Aorta (tissue), 5 donors: ENCODE results near the gene IWS1. TPM values are rescaled to one million over a fixed set of nuclear protein-coding genes. Genes with fewer than 3 reads are reported as not detected.
"Not testable (repeated sequence)": the region's sequence is repeated elsewhere in the genome, so short reads cannot be mapped to it uniquely, and the experiment has no call there.

ENCODE experiments used
- ATAC-seq: fragments of 200-7000 bp; cut with Tn5 transposase; one replicate; pipeline ENCODE4 v1.9.1; 2022; ENCODE audit warnings: moderate library complexity; ENCODE audit not compliant: low FRiP score
- DNase-seq, 2 donors: peaks; one replicate each; pipeline ENCODE4 v3.0.0-alpha.2; 2020
- H3K27ac ChIP-seq, 2 donors: one replicate each; pipeline ENCODE4 v1.5.1; 2013; ENCODE audit warnings: low read length in 2 of 2, mild to moderate bottlenecking in 2 of 2, moderate library complexity in 2 of 2, control low read depth in 1 of 2, inconsistent platforms in 1 of 2, low read depth in 1 of 2
- H3K27me3 ChIP-seq, 2 donors: one replicate each; pipeline ENCODE4 v1.6.1; 2013; ENCODE audit warnings: control low read depth in 1 of 2, low read length in 1 of 2, mild to moderate bottlenecking in 1 of 2, moderate library complexity in 1 of 2; ENCODE audit not compliant: insufficient read depth in 2 of 2, control insufficient read depth in 1 of 2
- H3K36me3 ChIP-seq, 2 donors: one replicate each; pipeline ENCODE4 v1.6.1; 2013; ENCODE audit warnings: control low read depth in 1 of 2, low read length in 1 of 2, mild to moderate bottlenecking in 1 of 2; ENCODE audit not compliant: insufficient read depth in 2 of 2, control insufficient read depth in 1 of 2
- H3K4me1 ChIP-seq, 2 donors: one replicate each; pipeline ENCODE4 v1.6.1; 2013; ENCODE audit warnings: low read length in 2 of 2, control low read depth in 1 of 2, mild to moderate bottlenecking in 1 of 2, moderate library complexity in 1 of 2; ENCODE audit not compliant: insufficient read depth in 2 of 2, control insufficient read depth in 1 of 2
- H3K4me3 ChIP-seq, 2 donors: one replicate each; pipeline ENCODE4 v1.5.1; 2013; ENCODE audit warnings: low read length in 2 of 2, control low read depth in 1 of 2, mild to moderate bottlenecking in 1 of 2
- H3K9me3 ChIP-seq: one replicate; pipeline ENCODE4 v1.6.1; 2013; ENCODE audit warnings: mild to moderate bottlenecking, low read length; ENCODE audit not compliant: control insufficient read depth
- WGBS, 2 donors: extraction: QIAGEN DNeasy Blood & Tissue Kit; methylation state at CpG; one replicate each; pipeline ENCODE4 v1.1.7; 2013; 5-methylcytosine and 5-hydroxymethylcytosine counted together
- intact Hi-C, 2 donors: fragments of 100-400 bp; cut with DNase I; formaldehyde crosslinking; loops; one replicate each; pipeline versions ENCODE4 v1.14.2 to v1.15.0; 2022
- polyA plus RNA-seq, 2 donors: library from polyadenylated mRNA; stranded (reverse); fragments of 200-250 nt; gene quantifications; one replicate each; pipeline ENCODE4 v1.2.3, GENCODE V29; 2013
- total RNA-seq, 2 donors: library from RNA; stranded (reverse); fragmentation: NEBNext Ultra II Directional; extraction: Animal tissue kit (Norgen Biotek cat#: 25700); gene quantifications; one replicate each; pipeline ENCODE4 v1.2.1, GENCODE V29; 2021
- donor health status: healthy with polysubstance abuse.
- donor health status: Bipolar disorder and iron deficiency.
- donor health status: DM: no; HTN: no; CAD: no.
- donor health status: DM: no; HTN: no; CAD: no.
- donor health status: DM: yes; HTN: yes; CAD: no.

The IWS1 gene
- total and polyA plus RNA-seq, 4 donors, result 14.0 to 40.2 (median 32.4) TPM

GRCh38 chr2:127537644-127538043 is 11.4 kb upstream of the IWS1 start:
- Histone ChIP-seq H3K36me3 (no peaks in the 10 kb centered on the region), H3K27me3 (no peaks in the 10 kb centered on the region), H3K27ac (no peak overlapping the region), H3K9me3 (no peaks in the 10 kb centered on the region), H3K4me3 (no peak overlapping the region), H3K4me1 (peaks cover 0 to 3% of the 10 kb centered on the region in 2 donors)
- ATAC-seq, result no peak
- WGBS, 2 donors, result 92 to 94% methylated on average over 5 of the region's 5 CpGs
- DNase-seq, result no peak
- intact Hi-C loops, result no loop called here

GRCh38 chr2:127536707-127537541 is 10.6 kb upstream of the IWS1 start:
- no peak for ATAC-seq
- no peaks in the 10 kb centered on the region for H3K27me3 ChIP-seq
- H3K9me3 ChIP-seq, result no peaks in the 10 kb centered on the region
- H3K27ac ChIP-seq, result no peak overlapping the region
- H3K4me3 ChIP-seq, result no peak overlapping the region
- no peak for DNase-seq
- intact Hi-C loops, result no loop called here
- H3K36me3 ChIP-seq, result no peaks in the 10 kb centered on the region
- 89 to 96% methylated on average over 7 of the region's 7 CpGs for WGBS, 2 donors
- peaks cover 0 to 3% of the 10 kb centered on the region in 2 donors for H3K4me1 ChIP-seq

- WGBS, 2 donors, result 76 to 84% methylated on average over 6 of the region's 6 CpGs
- Histone ChIP-seq H3K9me3 (no peaks in the 10 kb centered on the region), H3K27me3 (no peaks in the 10 kb centered on the region), H3K36me3 (no peaks in the 10 kb centered on the region), H3K4me3 (no peak overlapping the region), H3K27ac (no peak overlapping the region), H3K4me1 (no peaks in the 10 kb centered on the region)
- ATAC-seq (no peak), DNase-seq (no peak)
- intact Hi-C loops, result no loop called here
These were observed 9.6 kb upstream of the IWS1 start for GRCh38 chr2:127535918-127536317.

- ATAC-seq, result no peak
- no peaks in the 10 kb centered on the region for H3K27me3 ChIP-seq
- H3K27ac ChIP-seq, result no peak within 1 kb of the TSS
- H3K4me3 ChIP-seq, result no peak within 1 kb of the TSS
- H3K9me3 ChIP-seq, result no peaks in the 10 kb centered on the region
- H3K4me1 ChIP-seq, result no peaks in the 10 kb centered on the region
- H3K36me3 ChIP-seq, result no peaks in the 10 kb centered on the region
- 79 to 80% methylated on average over 11 of the region's 11 CpGs for WGBS, 2 donors
- intact Hi-C loops, result no loop called here
- DNase-seq, result no peak
These were observed 9.2 kb upstream of the IWS1 start, which contains the start of gene MYO7B for GRCh38 chr2:127535422-127535901. MYO7B (plus strand) TSS chr2:127535683; CDS start chr2:127559723, 24,040 bp downstream.

GRCh38 chr2:127532296-127532695 is 6.0 kb upstream of the IWS1 start:
- ATAC-seq, result no peak
- 93 to 95% methylated on average over 8 of the region's 8 CpGs for WGBS, 2 donors
- H3K4me1 ChIP-seq, result no peaks in the 10 kb centered on the region
- no peak overlapping the region for H3K4me3 ChIP-seq
- H3K36me3 ChIP-seq, result no peaks in the 10 kb centered on the region
- H3K27ac ChIP-seq, result no peak overlapping the region
- no peaks in the 10 kb centered on the region for H3K27me3 ChIP-seq
- DNase-seq, result no peak
- intact Hi-C loops, result loop anchor here in 1 of 2 donors (1.0 kb wide), 1 partner anchor 15 kb away; no protein-coding TSS in a partner anchor
- H3K9me3 ChIP-seq, result peaks cover 1% of the 10 kb centered on the region

- Histone ChIP-seq H3K27ac (no peak overlapping the region), H3K27me3 (no peaks in the 10 kb centered on the region), H3K9me3 (peaks cover 1% of the 10 kb centered on the region), H3K4me3 (no peak overlapping the region), H3K4me1 (no peaks in the 10 kb centered on the region), H3K36me3 (no peaks in the 10 kb centered on the region)
- 69 to 71% methylated on average over 4 of the region's 4 CpGs for WGBS, 2 donors
- no peak for DNase-seq
- ATAC-seq, result no peak
- intact Hi-C loops, result no loop called here
These were observed 4.9 kb upstream of the IWS1 start for GRCh38 chr2:127531221-127531648.

GRCh38 chr2:127530245-127531140 is 4.2 kb upstream of the IWS1 start:
- ATAC-seq (no peak), DNase-seq (no peak)
- Histone ChIP-seq H3K9me3 (peaks cover 1% of the 10 kb centered on the region), H3K36me3 (no peaks in the 10 kb centered on the region), H3K27ac (no peak overlapping the region), H3K27me3 (no peaks in the 10 kb centered on the region), H3K4me3 (no peak overlapping the region), H3K4me1 (no peaks in the 10 kb centered on the region)
- intact Hi-C loops, result no loop called here
- 85% methylated on average over 3 of the region's 3 CpGs for WGBS, 2 donors

- not testable (repeated sequence) for H3K27ac ChIP-seq, H3K4me3 ChIP-seq, ATAC-seq, H3K9me3 ChIP-seq, H3K36me3 ChIP-seq, DNase-seq, H3K27me3 ChIP-seq, H3K4me1 ChIP-seq
- 64 to 72% methylated on average over 2 of the region's 2 CpGs for WGBS, 2 donors
- intact Hi-C loops, result loop anchor here (5.0 to 10.0 kb wide), 4 partner anchors 38 to 168 kb away; no protein-coding TSS in a partner anchor
These were observed 3.1 kb upstream of the IWS1 start for GRCh38 chr2:127529416-127529815.
